DMS153 treated with DMSO at 0.1 percent for 48 hours (cell line): ENCODE measurements around the gene REXO5.

Source experiments
- DNase-seq: peaks from one replicate; lab custom pipeline; 2025; ENCODE audit not compliant: unreplicated experiment; lab: John Stamatoyannopoulos, UW

REXO5 gene

GRCh38 chr16:20871941-20872815 is 65.9 kb downstream of the REXO5 start:
- DNase-seq = no peak

- DNase-seq = no peak
Measured at GRCh38 chr16:20873331-20873730, 67.0 kb downstream of the REXO5 start.

DNA sequence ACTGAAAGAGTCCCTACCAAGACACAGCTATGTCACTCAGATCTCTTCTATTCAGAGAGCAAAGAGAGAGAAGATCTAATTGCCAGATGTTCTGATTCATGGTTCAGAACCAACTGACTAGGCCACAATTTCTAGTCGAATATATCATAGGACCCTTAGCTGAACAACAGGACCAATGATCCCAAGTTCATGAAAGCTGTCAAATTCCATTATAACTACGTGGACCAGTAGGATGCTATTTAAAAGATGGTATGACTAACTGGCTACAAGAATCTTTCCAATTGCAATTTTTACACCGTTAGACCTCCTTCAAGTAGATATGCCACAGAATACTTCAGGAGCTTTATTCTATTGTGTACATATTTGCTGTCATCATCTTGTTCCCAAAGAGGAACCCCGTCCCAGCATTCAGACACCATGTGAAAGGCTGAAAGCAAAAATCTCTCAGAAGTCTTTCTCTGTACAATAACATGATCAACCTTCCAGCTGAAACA is 67.8 kb downstream of the REXO5 start:
- no peak for DNase-seq

GRCh38 chr16:20875355-20875650 is 69.0 kb downstream of the REXO5 start:
- no peak for DNase-seq

DNA sequence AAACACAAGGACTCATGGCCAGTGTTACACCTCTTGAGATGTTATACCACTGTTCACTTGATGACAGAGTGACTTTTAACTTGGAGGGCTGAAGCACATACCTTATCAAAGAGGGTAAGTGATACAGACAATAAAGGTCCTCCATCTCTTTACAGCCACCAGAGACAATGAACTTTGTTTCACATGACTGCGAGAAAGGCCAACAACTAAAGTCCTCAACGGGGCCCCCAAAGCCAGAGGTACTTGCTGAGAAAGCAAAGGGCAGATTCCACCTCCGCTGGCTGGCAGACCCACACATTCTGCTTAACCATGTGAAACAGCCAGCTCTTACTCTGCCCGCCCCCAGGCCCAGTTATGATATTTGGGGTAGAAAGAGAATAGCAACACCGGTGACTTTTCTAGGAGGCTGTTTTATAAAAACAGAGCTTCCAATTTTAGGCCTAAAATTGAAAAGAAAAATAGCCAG is 72.4 kb downstream of the REXO5 start:
- DNase-seq = no peak

DNA sequence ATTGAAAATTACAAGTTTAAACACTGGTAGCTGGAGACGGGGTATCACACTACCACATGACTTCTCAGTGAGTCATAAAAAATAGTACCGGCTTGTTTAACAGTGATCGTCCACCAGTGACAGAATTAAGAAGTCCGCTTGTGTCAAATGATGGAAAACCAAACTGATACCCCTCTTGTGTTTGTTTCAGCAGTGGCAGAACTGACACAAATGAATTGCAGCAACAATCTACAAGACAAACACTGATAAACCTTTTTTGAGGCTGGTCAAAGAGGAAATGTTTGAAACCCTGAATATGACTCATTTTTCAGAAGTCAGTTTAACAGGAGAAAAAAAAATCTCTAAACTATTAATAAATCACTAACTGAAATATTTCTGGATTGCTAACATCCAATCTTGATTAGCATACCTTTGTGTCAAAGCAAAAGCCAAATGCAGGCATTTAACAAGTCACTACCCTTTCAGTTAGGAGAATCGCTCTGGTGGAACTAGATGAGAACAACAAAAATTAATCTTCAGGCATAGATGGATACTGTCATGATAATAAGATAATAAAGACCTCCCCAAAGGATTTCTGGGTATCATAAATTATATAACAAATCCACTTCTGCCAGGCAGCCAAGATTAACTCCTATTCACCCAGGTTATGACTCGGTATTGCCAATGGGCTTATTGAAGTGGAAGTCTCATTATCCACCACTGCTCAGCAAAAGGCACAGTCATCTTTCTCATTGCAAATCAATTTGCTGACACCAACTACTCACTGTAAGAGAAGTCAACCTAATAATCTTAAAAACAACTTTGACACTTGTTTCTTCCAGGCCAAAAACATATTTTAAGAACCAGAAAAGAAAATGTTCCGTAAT is 73.1 kb downstream of the REXO5 start:
- DNase-seq = no peak

DNA sequence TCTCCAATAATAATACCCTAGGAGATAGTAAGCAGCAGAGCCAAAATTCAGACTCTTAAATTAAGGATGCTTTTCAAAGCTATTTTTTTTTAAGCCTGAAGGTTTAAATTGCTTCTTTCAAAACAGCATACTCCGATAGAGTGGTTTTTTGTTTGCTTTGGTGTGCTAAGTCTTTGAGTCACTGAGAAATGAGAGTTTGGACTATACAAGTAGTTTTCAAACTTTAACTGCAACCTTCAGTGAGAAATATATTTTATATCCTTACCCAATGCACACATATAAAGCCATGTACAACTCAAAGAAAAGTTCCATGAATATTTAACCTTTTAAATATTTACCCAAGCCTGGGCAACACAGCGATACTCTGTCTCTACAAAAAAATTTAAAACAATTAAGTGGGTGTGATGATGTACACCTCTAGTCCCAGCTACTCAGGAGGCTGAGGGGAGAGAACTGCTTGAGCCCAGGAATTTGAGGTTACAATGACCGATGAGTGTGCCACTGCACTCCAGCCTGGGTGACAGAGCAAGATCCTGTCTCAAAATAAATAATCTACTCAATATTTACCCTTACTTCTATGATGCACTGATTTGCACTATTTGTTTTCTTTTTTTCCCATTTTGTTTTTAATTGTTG is 74.7 kb downstream of the REXO5 start:
- no peak for DNase-seq

DNA sequence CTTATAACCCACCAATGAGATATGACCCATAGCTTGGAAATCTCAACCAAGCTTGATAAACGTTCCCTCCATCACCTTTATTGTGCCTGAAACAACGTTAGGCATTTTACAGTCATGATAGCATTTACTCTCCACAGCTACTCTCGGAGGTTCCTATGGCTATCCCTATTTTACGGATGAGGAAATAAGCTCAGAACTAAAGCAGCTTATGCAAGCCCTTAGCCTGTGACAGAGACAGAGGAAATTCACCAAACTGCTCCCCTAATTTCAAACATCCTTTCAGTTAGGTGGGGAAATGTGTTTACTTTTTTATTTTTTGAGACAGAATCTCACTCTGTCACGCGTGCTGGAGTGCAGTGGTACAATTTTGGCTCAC is 75.2 kb downstream of the REXO5 start:
- DNase-seq = no peak

GRCh38 chr16:20883554-20884239 is 77.4 kb downstream of the REXO5 start:
- DNase-seq = no peak

- DNase-seq = no peak
Measured at GRCh38 chr16:20884240-20884556, 77.9 kb downstream of the REXO5 start.

GRCh38 chr16:20886320-20886719 is 80.0 kb downstream of the REXO5 start:
- DNase-seq = no peak

- DNase-seq = no peak
Measured at GRCh38 chr16:20887207-20887606, 80.9 kb downstream of the REXO5 start.

DNA sequence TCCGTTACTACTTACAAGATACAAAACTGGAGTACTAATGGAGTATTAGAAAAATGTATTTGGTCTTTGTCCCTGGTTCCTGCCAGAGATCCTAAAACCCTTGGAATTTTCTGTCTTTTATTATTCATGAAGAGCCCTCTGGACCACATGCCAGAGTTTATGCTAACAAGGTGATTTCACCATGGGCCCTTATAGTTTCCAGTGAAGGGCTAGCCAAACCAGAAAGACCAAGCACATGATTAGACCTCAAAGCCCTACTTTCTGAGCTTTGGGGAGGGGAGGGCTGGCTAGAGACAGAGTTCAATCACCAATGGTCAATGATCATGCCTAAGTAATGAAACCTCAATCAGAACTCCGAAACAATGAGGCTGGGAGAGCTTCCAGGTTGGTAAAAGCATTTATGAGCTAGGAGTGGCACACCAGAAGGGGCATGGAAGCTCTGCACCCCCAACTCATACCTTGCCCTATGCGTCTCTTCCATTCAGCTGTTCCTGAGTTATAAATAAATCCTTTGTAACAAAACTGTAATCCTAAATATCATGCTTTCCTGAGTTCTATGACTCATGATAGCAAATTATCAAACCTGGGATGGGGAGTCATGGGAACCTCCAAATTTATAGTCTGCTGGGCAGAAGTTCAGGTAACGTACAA is 83.4 kb downstream of the REXO5 start:
- DNase-seq = no peak

- DNase-seq = no peak
Measured at GRCh38 chr16:20894388-20894787, 88.1 kb downstream of the REXO5 start.

DNA sequence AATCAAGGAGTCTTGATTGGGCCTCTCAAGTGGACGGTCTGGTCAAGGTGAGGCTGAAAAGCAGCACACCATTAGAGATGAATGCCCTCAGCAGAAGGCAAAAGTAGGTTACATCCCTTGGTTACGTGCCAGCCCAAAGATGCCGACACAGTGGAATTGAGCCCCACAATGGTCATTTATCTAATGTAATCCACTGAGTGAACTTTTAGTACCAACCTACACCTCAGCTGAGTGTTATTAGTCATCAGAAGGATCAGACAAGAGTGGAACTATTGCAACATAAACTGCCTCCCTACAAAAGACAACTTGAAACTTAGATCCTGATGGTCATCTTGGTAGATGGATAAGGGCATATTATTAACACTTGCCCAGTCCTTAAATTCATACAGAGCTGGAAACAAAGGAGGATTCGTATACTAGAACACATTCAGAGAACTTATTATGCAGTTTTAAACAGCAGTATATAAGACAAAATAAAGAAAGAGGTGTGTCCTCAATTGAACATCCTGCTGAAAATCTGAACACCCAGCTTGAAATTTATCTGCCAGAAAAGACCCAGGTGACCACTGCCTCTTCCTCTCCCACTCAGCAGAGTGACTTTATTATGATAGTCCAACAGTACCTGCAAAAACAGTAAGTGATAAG is 91.0 kb downstream of the REXO5 start:
- DNase-seq = no peak

DNA sequence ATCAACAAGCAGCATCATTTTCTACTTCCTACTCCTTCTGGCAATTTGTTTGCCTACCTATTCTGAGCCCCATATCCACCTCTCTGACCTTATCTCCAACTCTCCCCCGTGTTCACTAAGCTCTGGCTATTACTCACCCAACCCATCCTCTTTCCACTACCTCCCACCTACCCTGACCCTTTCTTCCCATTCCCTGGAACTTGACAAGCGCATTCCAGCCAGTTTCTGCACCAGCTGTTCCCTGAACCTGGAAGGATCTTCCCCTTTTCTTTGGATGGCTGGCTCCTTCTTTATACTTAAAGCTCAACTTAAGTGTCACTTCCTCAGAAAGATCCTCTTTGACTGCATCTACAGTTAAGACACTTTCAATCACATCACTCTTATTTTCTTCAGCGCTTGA is 91.6 kb downstream of the REXO5 start:
- DNase-seq = no peak

DNA sequence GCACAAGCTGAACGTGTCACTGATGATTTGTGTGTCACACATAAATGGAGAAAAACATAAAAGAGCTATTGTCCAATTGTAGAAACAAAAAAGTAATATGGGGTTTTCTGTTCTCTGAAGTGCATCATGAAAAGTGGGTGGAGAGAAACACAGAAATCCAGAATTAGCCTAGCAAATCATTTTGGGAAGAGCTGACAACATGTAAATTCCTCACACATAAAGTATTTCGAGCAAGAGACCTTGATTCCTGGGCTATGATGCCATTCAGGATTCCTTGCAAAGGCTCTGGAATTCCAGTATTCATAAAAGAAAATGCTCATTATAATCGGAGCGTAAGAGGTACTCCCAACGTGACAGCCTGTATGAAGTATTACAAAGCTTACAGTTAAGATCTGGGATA is 92.7 kb downstream of the REXO5 start:
- DNase-seq = no peak
